ENCODE results near the gene BAIAP2L2.

The BAIAP2L2 gene

GRCh38 chr22:38050720-38051119 lies 59.8 kb downstream of the BAIAP2L2 start:
- H3K9ac ChIP-seq (ENCODE audit: low read depth in 1 of 2, low read length in 2 of 2), result no peak overlapping the region
- no peak overlapping the region for H3K4me3 ChIP-seq (ENCODE audit: low read depth in 1 of 2, low read length in 2 of 2)
- no peak overlapping the region for H3K27ac ChIP-seq (ENCODE audit: low read depth, low read length)
- H3K4me1 ChIP-seq (ENCODE audit: control insufficient read depth in 1 of 2, insufficient read depth in 2 of 2, low read length in 2 of 2), result peaks cover 0 to 3% of the 10 kb centered on the region in 2 donors
- H3K27me3 ChIP-seq (ENCODE audit: control insufficient read depth in 1 of 2, insufficient read depth in 2 of 2, low read length in 2 of 2), result peaks cover 0 to 6% of the 10 kb centered on the region in 2 donors
- no peaks in the 10 kb centered on the region for H3K9me3 ChIP-seq (ENCODE audit: control insufficient read depth in 1 of 2, low read length in 2 of 2)
- H3K36me3 ChIP-seq (ENCODE audit: control insufficient read depth in 1 of 2, insufficient read depth in 2 of 2, low read length in 2 of 2), result no peaks in the 10 kb centered on the region

GRCh38 chr22:38049812-38050619 lies 60.5 kb downstream of the BAIAP2L2 start:
- H3K36me3 ChIP-seq (ENCODE audit: control insufficient read depth in 1 of 2, insufficient read depth in 2 of 2, low read length in 2 of 2), result no peaks in the 10 kb centered on the region
- peaks cover 0 to 3% of the 10 kb centered on the region in 2 donors for H3K4me1 ChIP-seq (ENCODE audit: control insufficient read depth in 1 of 2, insufficient read depth in 2 of 2, low read length in 2 of 2)
- no peak overlapping the region for H3K27ac ChIP-seq (ENCODE audit: low read depth, low read length)
- H3K27me3 ChIP-seq (ENCODE audit: control insufficient read depth in 1 of 2, insufficient read depth in 2 of 2, low read length in 2 of 2), result peaks cover 0 to 6% of the 10 kb centered on the region in 2 donors
- H3K9ac ChIP-seq (ENCODE audit: low read depth in 1 of 2, low read length in 2 of 2), result no peak overlapping the region
- H3K9me3 ChIP-seq (ENCODE audit: control insufficient read depth in 1 of 2, low read length in 2 of 2), result no peaks in the 10 kb centered on the region
- no peak overlapping the region for H3K4me3 ChIP-seq (ENCODE audit: low read depth in 1 of 2, low read length in 2 of 2)

- no peak overlapping the region for H3K27ac ChIP-seq (ENCODE audit: low read depth, low read length)
- no peaks in the 10 kb centered on the region for H3K9me3 ChIP-seq (ENCODE audit: control insufficient read depth in 1 of 2, low read length in 2 of 2)
- no peak overlapping the region for H3K9ac ChIP-seq (ENCODE audit: low read depth in 1 of 2, low read length in 2 of 2)
- H3K4me3 ChIP-seq (ENCODE audit: low read depth in 1 of 2, low read length in 2 of 2), result no peak overlapping the region
- no peaks in the 10 kb centered on the region for H3K4me1 ChIP-seq (ENCODE audit: control insufficient read depth in 1 of 2, insufficient read depth in 2 of 2, low read length in 2 of 2)
- H3K36me3 ChIP-seq (ENCODE audit: control insufficient read depth in 1 of 2, insufficient read depth in 2 of 2, low read length in 2 of 2), result no peaks in the 10 kb centered on the region
- H3K27me3 ChIP-seq (ENCODE audit: control insufficient read depth in 1 of 2, insufficient read depth in 2 of 2, low read length in 2 of 2), result peaks cover 0 to 3% of the 10 kb centered on the region in 2 donors
Observed at GRCh38 chr22:38046070-38046748, 64.3 kb downstream of the BAIAP2L2 start.

GRCh38 chr22:38043151-38044039 lies 67.1 kb downstream of the BAIAP2L2 start:
- Histone ChIP-seq H3K27ac (ENCODE audit: low read depth, low read length) (no peak overlapping the region), H3K9me3 (ENCODE audit: control insufficient read depth in 1 of 2, low read length in 2 of 2) (no peaks in the 10 kb centered on the region), H3K4me3 (ENCODE audit: low read depth in 1 of 2, low read length in 2 of 2) (no peak overlapping the region), H3K9ac (ENCODE audit: low read depth in 1 of 2, low read length in 2 of 2) (no peak overlapping the region), H3K36me3 (ENCODE audit: control insufficient read depth in 1 of 2, insufficient read depth in 2 of 2, low read length in 2 of 2) (no peaks in the 10 kb centered on the region), H3K27me3 (ENCODE audit: control insufficient read depth in 1 of 2, insufficient read depth in 2 of 2, low read length in 2 of 2) (no peaks in the 10 kb centered on the region), H3K4me1 (ENCODE audit: control insufficient read depth in 1 of 2, insufficient read depth in 2 of 2, low read length in 2 of 2) (no peaks in the 10 kb centered on the region)

GRCh38 chr22:38042488-38042790 lies 68.0 kb downstream of the BAIAP2L2 start:
- H3K9me3 ChIP-seq (ENCODE audit: control insufficient read depth in 1 of 2, low read length in 2 of 2), result no peaks in the 10 kb centered on the region
- no peaks in the 10 kb centered on the region for H3K27me3 ChIP-seq (ENCODE audit: control insufficient read depth in 1 of 2, insufficient read depth in 2 of 2, low read length in 2 of 2)
- no peak overlapping the region for H3K9ac ChIP-seq (ENCODE audit: low read depth in 1 of 2, low read length in 2 of 2)
- no peak overlapping the region for H3K4me3 ChIP-seq (ENCODE audit: low read depth in 1 of 2, low read length in 2 of 2)
- H3K27ac ChIP-seq (ENCODE audit: low read depth, low read length), result no peak overlapping the region
- no peaks in the 10 kb centered on the region for H3K4me1 ChIP-seq (ENCODE audit: control insufficient read depth in 1 of 2, insufficient read depth in 2 of 2, low read length in 2 of 2)
- H3K36me3 ChIP-seq (ENCODE audit: control insufficient read depth in 1 of 2, insufficient read depth in 2 of 2, low read length in 2 of 2), result no peaks in the 10 kb centered on the region

- no peak overlapping the region for H3K27ac ChIP-seq (ENCODE audit: low read depth, low read length)
- H3K9ac ChIP-seq (ENCODE audit: low read depth in 1 of 2, low read length in 2 of 2), result no peak overlapping the region
- H3K4me1 ChIP-seq (ENCODE audit: control insufficient read depth in 1 of 2, insufficient read depth in 2 of 2, low read length in 2 of 2), result no peaks in the 10 kb centered on the region
Observed at GRCh38 chr22:38041760-38042487, 68.6 kb downstream of the BAIAP2L2 start.

GRCh38 chr22:38040953-38041759 lies 69.3 kb downstream of the BAIAP2L2 start:
- H3K27ac ChIP-seq (ENCODE audit: low read depth, low read length), result no peak overlapping the region
- H3K4me3 ChIP-seq (ENCODE audit: low read depth in 1 of 2, low read length in 2 of 2), result no peak overlapping the region
- no peaks in the 10 kb centered on the region for H3K4me1 ChIP-seq (ENCODE audit: control insufficient read depth in 1 of 2, insufficient read depth in 2 of 2, low read length in 2 of 2)

More at GRCh38 chr22:38041760-38042487, 68.6 kb downstream of the BAIAP2L2 start:
- Histone ChIP-seq H3K27me3 (ENCODE audit: control insufficient read depth in 1 of 2, insufficient read depth in 2 of 2, low read length in 2 of 2) (no peaks in the 10 kb centered on the region), H3K4me3 (ENCODE audit: low read depth in 1 of 2, low read length in 2 of 2) (no peak overlapping the region), H3K9me3 (ENCODE audit: control insufficient read depth in 1 of 2, low read length in 2 of 2) (no peaks in the 10 kb centered on the region), H3K36me3 (ENCODE audit: control insufficient read depth in 1 of 2, insufficient read depth in 2 of 2, low read length in 2 of 2) (no peaks in the 10 kb centered on the region)

GRCh38 chr22:38038890-38039812 lies 71.3 kb downstream of the BAIAP2L2 start:
- Histone ChIP-seq H3K9me3 (ENCODE audit: control insufficient read depth in 1 of 2, low read length in 2 of 2) (no peaks in the 10 kb centered on the region), H3K4me3 (ENCODE audit: low read depth in 1 of 2, low read length in 2 of 2) (no peak overlapping the region), H3K27me3 (ENCODE audit: control insufficient read depth in 1 of 2, insufficient read depth in 2 of 2, low read length in 2 of 2) (no peaks in the 10 kb centered on the region), H3K4me1 (ENCODE audit: control insufficient read depth in 1 of 2, insufficient read depth in 2 of 2, low read length in 2 of 2) (peaks cover 3 to 5% of the 10 kb centered on the region in 2 donors), H3K9ac (ENCODE audit: low read depth in 1 of 2, low read length in 2 of 2) (no peak overlapping the region), H3K27ac (ENCODE audit: low read depth, low read length) (no peak overlapping the region), H3K36me3 (ENCODE audit: control insufficient read depth in 1 of 2, insufficient read depth in 2 of 2, low read length in 2 of 2) (no peaks in the 10 kb centered on the region)

More at GRCh38 chr22:38040953-38041759, 69.3 kb downstream of the BAIAP2L2 start:
- H3K27me3 ChIP-seq (ENCODE audit: control insufficient read depth in 1 of 2, insufficient read depth in 2 of 2, low read length in 2 of 2), result no peaks in the 10 kb centered on the region
- H3K9ac ChIP-seq (ENCODE audit: low read depth in 1 of 2, low read length in 2 of 2), result no peak overlapping the region
- H3K9me3 ChIP-seq (ENCODE audit: control insufficient read depth in 1 of 2, low read length in 2 of 2), result no peaks in the 10 kb centered on the region
- H3K36me3 ChIP-seq (ENCODE audit: control insufficient read depth in 1 of 2, insufficient read depth in 2 of 2, low read length in 2 of 2), result no peaks in the 10 kb centered on the region

Data from duodenal mucosa (tissue), 2 donors.